ENCODE measurements around the gene CYP1A2.

Gene CYP1A2

GRCh38 chr15:74798388-74799254 lies 50.0 kb downstream of the CYP1A2 start:
- Histone ChIP-seq H3K9me3 (ENCODE audit: control insufficient read depth, low read length) (no peaks in the 10 kb centered on the region), H3K4me3 (ENCODE audit: insufficient read depth, low read depth, low read length) (no peak overlapping the region), H3K36me3 (ENCODE audit: control insufficient read depth, insufficient read depth, low read length) (peaks cover 21% of the 10 kb centered on the region), H3K27me3 (ENCODE audit: control insufficient read depth, insufficient read depth, low read length, poor library complexity, severe bottlenecking) (no peaks in the 10 kb centered on the region), H3K27ac (ENCODE audit: insufficient read depth, low read depth, low read length, poor library complexity, severe bottlenecking) (no peak overlapping the region), H3K4me1 (ENCODE audit: control insufficient read depth, insufficient read depth, low read length) (peaks cover under 1% of the 10 kb centered on the region)
- WGBS, 2 experiments: 92 to 93% methylated on average over 25 of the region's 25 CpGs

GRCh38 chr15:74799255-74799855 lies 50.7 kb downstream of the CYP1A2 start:
- H3K4me1 ChIP-seq (ENCODE audit: control insufficient read depth, insufficient read depth, low read length): no peaks in the 10 kb centered on the region
- no peak overlapping the region for H3K27ac ChIP-seq (ENCODE audit: insufficient read depth, low read depth, low read length, poor library complexity, severe bottlenecking)
- 93% methylated on average over 16 of the region's 16 CpGs for WGBS, 2 experiments
- no peak overlapping the region for H3K4me3 ChIP-seq (ENCODE audit: insufficient read depth, low read depth, low read length)
- H3K9me3 ChIP-seq (ENCODE audit: control insufficient read depth, low read length): no peaks in the 10 kb centered on the region
- H3K36me3 ChIP-seq (ENCODE audit: control insufficient read depth, insufficient read depth, low read length): peaks cover 21% of the 10 kb centered on the region
- no peaks in the 10 kb centered on the region for H3K27me3 ChIP-seq (ENCODE audit: control insufficient read depth, insufficient read depth, low read length, poor library complexity, severe bottlenecking)

- 62 to 63% methylated on average over 18 of the region's 18 CpGs for WGBS, 2 experiments
- peaks cover 21% of the 10 kb centered on the region for H3K36me3 ChIP-seq (ENCODE audit: control insufficient read depth, insufficient read depth, low read length)
- H3K9me3 ChIP-seq (ENCODE audit: control insufficient read depth, low read length): no peaks in the 10 kb centered on the region
- no peak overlapping the region for H3K4me3 ChIP-seq (ENCODE audit: insufficient read depth, low read depth, low read length)
- no peaks in the 10 kb centered on the region for H3K4me1 ChIP-seq (ENCODE audit: control insufficient read depth, insufficient read depth, low read length)
- no peak overlapping the region for H3K27ac ChIP-seq (ENCODE audit: insufficient read depth, low read depth, low read length, poor library complexity, severe bottlenecking)
- H3K27me3 ChIP-seq (ENCODE audit: control insufficient read depth, insufficient read depth, low read length, poor library complexity, severe bottlenecking): no peaks in the 10 kb centered on the region
Measured at GRCh38 chr15:74799856-74800558, 51.4 kb downstream of the CYP1A2 start.

GRCh38 chr15:74800559-74801094 lies 52.0 kb downstream of the CYP1A2 start:
- peaks cover 21% of the 10 kb centered on the region for H3K36me3 ChIP-seq (ENCODE audit: control insufficient read depth, insufficient read depth, low read length)
- H3K4me3 ChIP-seq (ENCODE audit: insufficient read depth, low read depth, low read length): no peak overlapping the region
- no peaks in the 10 kb centered on the region for H3K4me1 ChIP-seq (ENCODE audit: control insufficient read depth, insufficient read depth, low read length)
- no peaks in the 10 kb centered on the region for H3K27me3 ChIP-seq (ENCODE audit: control insufficient read depth, insufficient read depth, low read length, poor library complexity, severe bottlenecking)
- H3K27ac ChIP-seq (ENCODE audit: insufficient read depth, low read depth, low read length, poor library complexity, severe bottlenecking): no peak overlapping the region
- 92 to 94% methylated on average over 20 of the region's 20 CpGs for WGBS, 2 experiments
- H3K9me3 ChIP-seq (ENCODE audit: control insufficient read depth, low read length): no peaks in the 10 kb centered on the region

GRCh38 chr15:74801311-74801997 lies 52.8 kb downstream of the CYP1A2 start:
- WGBS, 2 experiments: 95% methylated on average over 18 of the region's 18 CpGs
- Histone ChIP-seq H3K4me3 (ENCODE audit: insufficient read depth, low read depth, low read length) (no peak overlapping the region), H3K4me1 (ENCODE audit: control insufficient read depth, insufficient read depth, low read length) (no peaks in the 10 kb centered on the region), H3K27me3 (ENCODE audit: control insufficient read depth, insufficient read depth, low read length, poor library complexity, severe bottlenecking) (no peaks in the 10 kb centered on the region), H3K36me3 (ENCODE audit: control insufficient read depth, insufficient read depth, low read length) (peaks cover 21% of the 10 kb centered on the region), H3K9me3 (ENCODE audit: control insufficient read depth, low read length) (no peaks in the 10 kb centered on the region), H3K27ac (ENCODE audit: insufficient read depth, low read depth, low read length, poor library complexity, severe bottlenecking) (no peak overlapping the region)

GRCh38 chr15:74802290-74802689 lies 53.6 kb downstream of the CYP1A2 start:
- H3K36me3 ChIP-seq (ENCODE audit: control insufficient read depth, insufficient read depth, low read length): peaks cover 21% of the 10 kb centered on the region
- WGBS, 2 experiments: 96% methylated on average over 20 of the region's 20 CpGs
- no peaks in the 10 kb centered on the region for H3K4me1 ChIP-seq (ENCODE audit: control insufficient read depth, insufficient read depth, low read length)
- no peak overlapping the region for H3K27ac ChIP-seq (ENCODE audit: insufficient read depth, low read depth, low read length, poor library complexity, severe bottlenecking)
- H3K27me3 ChIP-seq (ENCODE audit: control insufficient read depth, insufficient read depth, low read length, poor library complexity, severe bottlenecking): no peaks in the 10 kb centered on the region
- H3K4me3 ChIP-seq (ENCODE audit: insufficient read depth, low read depth, low read length): no peak overlapping the region
- no peaks in the 10 kb centered on the region for H3K9me3 ChIP-seq (ENCODE audit: control insufficient read depth, low read length)

- 95 to 96% methylated on average over 31 of the region's 31 CpGs for WGBS, 2 experiments
- peaks cover 21% of the 10 kb centered on the region for H3K36me3 ChIP-seq (ENCODE audit: control insufficient read depth, insufficient read depth, low read length)
- H3K9me3 ChIP-seq (ENCODE audit: control insufficient read depth, low read length): no peaks in the 10 kb centered on the region
- no peaks in the 10 kb centered on the region for H3K27me3 ChIP-seq (ENCODE audit: control insufficient read depth, insufficient read depth, low read length, poor library complexity, severe bottlenecking)
- H3K4me3 ChIP-seq (ENCODE audit: insufficient read depth, low read depth, low read length): no peak overlapping the region
- H3K27ac ChIP-seq (ENCODE audit: insufficient read depth, low read depth, low read length, poor library complexity, severe bottlenecking): no peak overlapping the region
- H3K4me1 ChIP-seq (ENCODE audit: control insufficient read depth, insufficient read depth, low read length): no peaks in the 10 kb centered on the region
Measured at GRCh38 chr15:74802862-74803447, 54.3 kb downstream of the CYP1A2 start.

- WGBS, 2 experiments: 84 to 85% methylated on average over 6 of the region's 6 CpGs
- H3K4me3 ChIP-seq (ENCODE audit: insufficient read depth, low read depth, low read length): no peak overlapping the region
- H3K27ac ChIP-seq (ENCODE audit: insufficient read depth, low read depth, low read length, poor library complexity, severe bottlenecking): no peak overlapping the region
- H3K36me3 ChIP-seq (ENCODE audit: control insufficient read depth, insufficient read depth, low read length): peaks cover 21% of the 10 kb centered on the region
- H3K9me3 ChIP-seq (ENCODE audit: control insufficient read depth, low read length): no peaks in the 10 kb centered on the region
- peaks cover 5% of the 10 kb centered on the region for H3K4me1 ChIP-seq (ENCODE audit: control insufficient read depth, insufficient read depth, low read length)
- no peaks in the 10 kb centered on the region for H3K27me3 ChIP-seq (ENCODE audit: control insufficient read depth, insufficient read depth, low read length, poor library complexity, severe bottlenecking)
Measured at GRCh38 chr15:74804935-74805334, 56.3 kb downstream of the CYP1A2 start.

All from ectodermal cell (in vitro differentiated cells).